ENCODE results near the gene ITGBL1.

The ITGBL1 gene

DNA sequence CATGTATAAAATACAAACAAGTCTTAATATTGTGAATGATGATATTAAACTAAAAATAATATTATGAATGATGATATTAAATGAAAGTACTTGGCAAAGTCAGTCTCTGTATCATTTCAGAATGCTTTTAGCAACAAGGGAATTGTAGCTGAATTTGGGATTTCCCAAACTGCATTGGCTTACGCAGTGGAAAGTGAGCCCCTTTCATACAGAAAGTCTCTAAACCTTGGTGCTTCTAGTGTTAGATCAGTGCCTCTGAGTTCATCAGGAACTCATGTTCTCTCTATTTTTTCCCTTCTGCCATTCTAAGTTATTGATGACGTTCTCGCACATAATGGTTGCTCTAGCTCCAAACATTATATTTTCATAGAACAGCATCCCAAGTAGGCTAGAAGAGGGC is 300.0 kb downstream of the ITGBL1 start:
- H3K36me3 Mint-ChIP-seq (ENCODE audit: low read depth), result no peaks in the 10 kb centered on the region
- no peak overlapping the region for H3K4me3 Mint-ChIP-seq
- TF ChIP-seq, protein P1, sequence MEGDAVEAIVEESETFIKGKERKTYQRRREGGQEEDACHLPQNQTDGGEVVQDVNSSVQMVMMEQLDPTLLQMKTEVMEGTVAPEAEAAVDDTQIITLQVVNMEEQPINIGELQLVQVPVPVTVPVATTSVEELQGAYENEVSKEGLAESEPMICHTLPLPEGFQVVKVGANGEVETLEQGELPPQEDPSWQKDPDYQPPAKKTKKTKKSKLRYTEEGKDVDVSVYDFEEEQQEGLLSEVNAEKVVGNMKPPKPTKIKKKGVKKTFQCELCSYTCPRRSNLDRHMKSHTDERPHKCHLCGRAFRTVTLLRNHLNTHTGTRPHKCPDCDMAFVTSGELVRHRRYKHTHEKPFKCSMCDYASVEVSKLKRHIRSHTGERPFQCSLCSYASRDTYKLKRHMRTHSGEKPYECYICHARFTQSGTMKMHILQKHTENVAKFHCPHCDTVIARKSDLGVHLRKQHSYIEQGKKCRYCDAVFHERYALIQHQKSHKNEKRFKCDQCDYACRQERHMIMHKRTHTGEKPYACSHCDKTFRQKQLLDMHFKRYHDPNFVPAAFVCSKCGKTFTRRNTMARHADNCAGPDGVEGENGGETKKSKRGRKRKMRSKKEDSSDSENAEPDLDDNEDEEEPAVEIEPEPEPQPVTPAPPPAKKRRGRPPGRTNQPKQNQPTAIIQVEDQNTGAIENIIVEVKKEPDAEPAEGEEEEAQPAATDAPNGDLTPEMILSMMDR (IDR thresholded peaks at IDR 0.05; ENCODE audit: unreplicated experiment in 3 of 3), result no peak
- no peaks in the 10 kb centered on the region for H3K27me3 Mint-ChIP-seq (ENCODE audit: low read depth)
- no peak overlapping the region for H3K27ac Mint-ChIP-seq
- H3K4me1 Mint-ChIP-seq, result peaks cover 21% of the 10 kb centered on the region
- no peaks in the 10 kb centered on the region for H3K9me3 Mint-ChIP-seq

DNA sequence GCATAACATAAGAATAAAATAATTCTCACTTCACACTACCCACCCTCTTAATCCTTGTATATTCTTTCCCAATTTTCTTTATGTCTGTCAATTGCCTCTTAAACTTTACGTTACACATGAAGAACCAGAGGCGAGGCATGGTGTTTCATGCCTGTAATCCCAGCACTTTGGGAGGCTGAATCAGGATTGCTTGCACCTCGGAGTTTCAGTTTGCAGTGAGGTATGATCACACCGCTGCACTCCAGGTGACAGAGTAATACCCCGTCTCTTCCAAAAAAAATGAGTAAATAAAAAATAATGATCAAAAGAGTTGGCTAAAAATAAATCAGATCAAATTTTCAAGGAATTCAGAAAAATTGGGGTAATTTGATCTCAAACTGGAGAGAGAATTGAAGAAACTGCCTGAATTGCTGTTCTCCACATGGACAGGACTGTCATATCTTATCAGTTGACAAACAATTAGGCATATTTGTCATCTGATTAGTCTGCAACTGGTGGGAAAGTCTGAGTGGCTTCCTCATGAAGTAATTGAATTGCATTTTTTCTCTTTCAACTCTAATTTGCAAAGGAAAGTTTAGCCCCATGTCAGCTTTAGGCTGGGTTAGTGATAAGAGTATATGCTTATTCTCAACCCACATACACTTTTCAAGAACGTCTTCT is 302.9 kb downstream of the ITGBL1 start:
- no peak overlapping the region for H3K4me3 Mint-ChIP-seq
- H3K27ac Mint-ChIP-seq, result no peak overlapping the region
- no peaks in the 10 kb centered on the region for H3K9me3 Mint-ChIP-seq
- TF ChIP-seq, protein P1 (IDR thresholded peaks at IDR 0.05; ENCODE audit: unreplicated experiment in 3 of 3), result no peak
- H3K36me3 Mint-ChIP-seq (ENCODE audit: low read depth), result no peaks in the 10 kb centered on the region
- peaks cover 16% of the 10 kb centered on the region for H3K4me1 Mint-ChIP-seq
- H3K27me3 Mint-ChIP-seq (ENCODE audit: low read depth), result no peaks in the 10 kb centered on the region

DNA sequence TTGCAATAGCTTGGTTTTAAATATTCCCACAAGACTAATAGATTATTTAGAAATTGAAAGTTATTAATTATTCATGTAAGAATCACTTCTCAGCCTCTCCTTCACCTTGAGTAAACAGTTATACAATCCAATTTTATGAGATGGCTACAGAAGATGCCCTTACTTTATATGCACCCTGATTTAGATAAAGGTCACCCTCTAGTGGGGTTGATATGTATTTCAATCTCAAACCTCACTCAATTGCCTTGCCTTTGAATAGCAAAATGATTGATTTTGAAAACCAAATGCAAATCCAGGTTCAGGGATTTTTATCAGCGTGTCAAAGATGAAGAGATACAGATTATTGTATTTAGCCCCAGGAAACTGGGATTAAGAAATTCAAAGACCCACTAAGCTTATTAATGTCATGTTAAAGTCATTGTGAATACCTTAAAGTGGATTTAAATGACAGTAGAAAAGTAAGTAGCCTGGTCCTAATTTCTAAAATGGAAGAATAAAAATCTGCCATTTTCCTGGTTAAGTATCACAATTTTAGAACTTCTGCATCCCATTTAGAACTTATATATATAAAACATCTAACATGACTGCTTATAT is 305.1 kb downstream of the ITGBL1 start:
- Mint-ChIP-seq H3K27ac (no peak overlapping the region), H3K9me3 (no peaks in the 10 kb centered on the region), H3K36me3 (ENCODE audit: low read depth) (no peaks in the 10 kb centered on the region), H3K4me3 (no peak overlapping the region), H3K4me1 (no peaks in the 10 kb centered on the region), H3K27me3 (ENCODE audit: low read depth) (no peaks in the 10 kb centered on the region)
- TF ChIP-seq, protein P1 (IDR thresholded peaks at IDR 0.05; ENCODE audit: unreplicated experiment in 3 of 3), result peak; percentile 52 to 71 (median 58)

DNA sequence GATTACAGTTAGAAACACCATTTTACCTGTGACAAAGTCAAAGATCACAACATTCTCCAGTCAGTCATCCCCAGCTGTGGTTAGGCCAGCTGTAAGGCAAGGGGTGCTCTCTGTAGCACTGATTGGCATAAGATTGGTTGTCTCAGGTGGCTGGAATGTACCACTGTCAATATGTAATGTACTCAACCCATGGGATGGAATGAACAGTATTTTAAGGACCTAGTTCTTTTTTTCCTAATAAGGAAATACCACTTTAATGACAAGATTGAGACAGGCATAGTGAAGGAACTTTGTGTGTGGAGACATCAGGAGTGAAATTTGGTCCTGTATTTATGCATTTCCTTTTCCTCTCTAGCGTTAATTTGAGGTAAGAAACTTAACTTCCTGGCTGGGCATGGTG is 310.7 kb downstream of the ITGBL1 start:
- H3K4me1 Mint-ChIP-seq, result no peaks in the 10 kb centered on the region

More for the DNA sequence above, 310.7 kb downstream of the ITGBL1 start:
- H3K36me3 Mint-ChIP-seq (ENCODE audit: low read depth), result no peaks in the 10 kb centered on the region
- H3K4me3 Mint-ChIP-seq, result no peak overlapping the region
- H3K27me3 Mint-ChIP-seq (ENCODE audit: low read depth), result no peaks in the 10 kb centered on the region
- TF ChIP-seq, protein P1 (IDR thresholded peaks at IDR 0.05; ENCODE audit: unreplicated experiment in 3 of 3), result no peak
- no peaks in the 10 kb centered on the region for H3K9me3 Mint-ChIP-seq
- H3K27ac Mint-ChIP-seq, result no peak overlapping the region
